Transverse colon (tissue), 4 donors: Measurements from ENCODE around the gene SYT12.

Source experiments
- CTCF ChIP-seq, 5 experiments: fragments of 200-600 bp in 3 of 5; fragments of 450-650 bp in 2 of 5; sonication (generic) in 3 of 5; IDR thresholded peaks; 1 replicate in 2 of 5; 2 replicates in 3 of 5; pipeline ENCODE4 v1.5.1; 2016 to 2017; ENCODE audit warnings: antibody characterized with exemption in 5 of 5, inconsistent platforms in 3 of 5, mild to moderate bottlenecking in 2 of 5, moderate library complexity in 1 of 5
- EP300 ChIP-seq: sonication (generic); formaldehyde crosslinking; IDR thresholded peaks from one replicate; pipeline ENCODE4 v1.6.1; 2017; ENCODE audit warnings: antibody characterized with exemption, low read depth
- POLR2A ChIP-seq: fragments of 450-650 bp; IDR thresholded peaks from one replicate; pipeline ENCODE4 v1.6.1; 2016; ENCODE audit warnings: antibody characterized with exemption, mild to moderate bottlenecking, moderate library complexity
- POLR2AphosphoS5 ChIP-seq, 3 donors: sonication (generic); formaldehyde crosslinking; IDR thresholded peaks; one replicate each; pipeline ENCODE4 v1.6.1; 2016; ENCODE audit warnings: antibody characterized with exemption in 3 of 3

DNA sequence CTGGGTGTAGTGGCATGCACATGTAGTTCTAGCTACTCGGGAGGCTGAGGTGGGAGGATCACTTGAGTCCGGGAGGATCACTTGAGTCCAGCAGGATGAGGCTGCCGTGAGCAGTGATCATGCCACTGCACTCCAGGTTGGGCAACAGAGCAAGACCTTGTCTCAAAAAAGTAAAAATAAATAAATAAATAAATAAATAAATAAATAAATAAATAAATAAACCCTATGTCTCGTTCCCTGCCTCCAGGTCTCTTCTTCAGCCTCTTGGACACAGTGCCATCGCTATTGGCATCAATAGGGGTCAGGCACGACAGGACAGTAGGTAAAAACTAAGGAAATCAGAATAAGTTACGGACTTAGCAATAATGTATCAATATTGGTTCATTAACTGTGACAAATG, 23.4 kb upstream of the SYT12 start:
- TF ChIP-seq POLR2A: no peak
- no peak for TF ChIP-seq CTCF (IDR thresholded peaks at IDR 0.05)
- TF ChIP-seq POLR2AphosphoS5 (IDR thresholded peaks at IDR 0.05): no peak
- TF ChIP-seq EP300: no peak
